HL-60 (cell line): ENCODE results near the gene TNFAIP8L3.

Source experiments
- DNase-seq, 2 experiments: peaks; one replicate each; pipeline ENCODE4 v3.0.0-alpha.2; 2010 to 2020; ENCODE audit warnings: low read depth in 1 of 2, low spot score in 1 of 2
- H3K27ac ChIP-seq: fragments of 250-450 bp; sonication (Bioruptor Pico); replicated peaks from 2 replicates; pipeline ENCODE4 v1.5.1; 2020; ENCODE audit warnings: mild to moderate bottlenecking, moderate library complexity
- H3K27me3 ChIP-seq: fragments of 250-450 bp; sonication (Bioruptor Pico); 2 replicates; pipeline ENCODE4 v1.5.1; 2021; ENCODE audit warnings: mild to moderate bottlenecking, moderate library complexity; ENCODE audit not compliant: insufficient read depth, poor library complexity, severe bottlenecking
- H3K4me3 ChIP-seq: replicated peaks from 2 replicates; pipeline ENCODE4 v1.5.1; 2011; ENCODE audit warnings: mild to moderate bottlenecking, control low read depth, low read length; ENCODE audit not compliant: insufficient read depth
- CTCF ChIP-seq: IDR thresholded peaks from one replicate; pipeline ENCODE4 v1.5.1; 2011; ENCODE audit warnings: low read length, control low read depth, inconsistent platforms; ENCODE audit not compliant: insufficient read depth
- GABPA ChIP-seq: IDR thresholded peaks from 2 replicates; pipeline ENCODE4 v1.6.1; 2012; ENCODE audit warnings: low read depth
- POLR2AphosphoS5 ChIP-seq: IDR thresholded peaks from 2 replicates; pipeline ENCODE4 v1.6.1; 2012; ENCODE audit warnings: low read depth
- SPI1 ChIP-seq: IDR thresholded peaks from 2 replicates; pipeline ENCODE4 v1.6.1; 2012; ENCODE audit warnings: low read depth, mild to moderate bottlenecking, borderline replicate concordance
- TF ChIP-seq, protein P1 (sequence below): IDR thresholded peaks from 2 replicates; pipeline ENCODE4 v1.6.1; 2012; ENCODE audit warnings: low read depth; ENCODE audit not compliant: insufficient replicate concordance

Gene TNFAIP8L3

GRCh38 chr15:51071578-51071977 is 23.1 kb downstream of the TNFAIP8L3 start:
- Histone ChIP-seq H3K27me3 (no peaks in the 10 kb centered on the region), H3K4me3 (no peak overlapping the region), H3K27ac (no peak overlapping the region)
- TF ChIP-seq, protein P1, sequence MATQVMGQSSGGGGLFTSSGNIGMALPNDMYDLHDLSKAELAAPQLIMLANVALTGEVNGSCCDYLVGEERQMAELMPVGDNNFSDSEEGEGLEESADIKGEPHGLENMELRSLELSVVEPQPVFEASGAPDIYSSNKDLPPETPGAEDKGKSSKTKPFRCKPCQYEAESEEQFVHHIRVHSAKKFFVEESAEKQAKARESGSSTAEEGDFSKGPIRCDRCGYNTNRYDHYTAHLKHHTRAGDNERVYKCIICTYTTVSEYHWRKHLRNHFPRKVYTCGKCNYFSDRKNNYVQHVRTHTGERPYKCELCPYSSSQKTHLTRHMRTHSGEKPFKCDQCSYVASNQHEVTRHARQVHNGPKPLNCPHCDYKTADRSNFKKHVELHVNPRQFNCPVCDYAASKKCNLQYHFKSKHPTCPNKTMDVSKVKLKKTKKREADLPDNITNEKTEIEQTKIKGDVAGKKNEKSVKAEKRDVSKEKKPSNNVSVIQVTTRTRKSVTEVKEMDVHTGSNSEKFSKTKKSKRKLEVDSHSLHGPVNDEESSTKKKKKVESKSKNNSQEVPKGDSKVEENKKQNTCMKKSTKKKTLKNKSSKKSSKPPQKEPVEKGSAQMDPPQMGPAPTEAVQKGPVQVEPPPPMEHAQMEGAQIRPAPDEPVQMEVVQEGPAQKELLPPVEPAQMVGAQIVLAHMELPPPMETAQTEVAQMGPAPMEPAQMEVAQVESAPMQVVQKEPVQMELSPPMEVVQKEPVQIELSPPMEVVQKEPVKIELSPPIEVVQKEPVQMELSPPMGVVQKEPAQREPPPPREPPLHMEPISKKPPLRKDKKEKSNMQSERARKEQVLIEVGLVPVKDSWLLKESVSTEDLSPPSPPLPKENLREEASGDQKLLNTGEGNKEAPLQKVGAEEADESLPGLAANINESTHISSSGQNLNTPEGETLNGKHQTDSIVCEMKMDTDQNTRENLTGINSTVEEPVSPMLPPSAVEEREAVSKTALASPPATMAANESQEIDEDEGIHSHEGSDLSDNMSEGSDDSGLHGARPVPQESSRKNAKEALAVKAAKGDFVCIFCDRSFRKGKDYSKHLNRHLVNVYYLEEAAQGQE: no peak
- TF ChIP-seq POLR2AphosphoS5: no peak
- TF ChIP-seq SPI1: peak; percentile 51; the same call in 1 of the 2 replicates
- TF ChIP-seq CTCF: no peak
- no peak for DNase-seq

GRCh38 chr15:51069983-51070382 is 24.7 kb downstream of the TNFAIP8L3 start:
- Histone ChIP-seq H3K4me3 (no peak overlapping the region), H3K27me3 (no peaks in the 10 kb centered on the region), H3K27ac (no peak overlapping the region)
- TF ChIP-seq CTCF (no peak), GABPA (no peak), SPI1 (no peak), POLR2AphosphoS5 (no peak)
- TF ChIP-seq, protein P1: no peak
- DNase-seq: no peak

DNA sequence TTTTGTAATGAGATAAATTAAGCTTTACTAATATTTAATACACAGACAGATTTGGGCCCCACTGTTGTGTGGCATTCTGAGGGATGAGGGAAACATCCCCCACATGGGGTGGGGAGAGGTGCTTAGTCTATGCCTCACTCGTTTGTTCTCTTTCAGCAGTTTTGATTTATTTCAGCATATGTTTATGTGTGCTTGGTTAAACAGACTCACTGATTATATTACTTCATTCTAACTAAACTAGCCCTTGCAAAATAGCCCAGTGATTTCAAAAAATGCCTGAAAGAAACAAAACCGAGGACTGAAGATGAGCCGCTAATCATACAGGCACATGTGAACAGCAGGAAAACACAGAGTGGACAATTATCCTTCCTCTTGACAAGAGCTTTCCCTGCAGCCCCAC is 27.2 kb downstream of the TNFAIP8L3 start:
- no peak for DNase-seq
- TF ChIP-seq CTCF: no peak
- TF ChIP-seq, protein P1: no peak
- TF ChIP-seq POLR2AphosphoS5: no peak

More for the DNA sequence above, 27.2 kb downstream of the TNFAIP8L3 start:
- no peak overlapping the region for H3K27ac ChIP-seq
- H3K4me3 ChIP-seq: no peak overlapping the region
- no peaks in the 10 kb centered on the region for H3K27me3 ChIP-seq
